Epidermal melanocyte (primary cell): ENCODE data around the gene HOXB8.

Experiments used
- DNase-seq: peaks from one replicate; pipeline ENCODE4 v3.0.0; 2011; ENCODE audit warnings: low spot score; ENCODE audit not compliant: insufficient read length

The HOXB8 gene

GRCh38 chr17:48610282-48611211 is 4.5 kb downstream of the HOXB8 start, which contains the start of gene HOXB7:
Gene HOXB7, minus strand, starts transcription at chr17:48611017. Its CDS starts 99 bp downstream, at chr17:48610918.
- no peak for DNase-seq

- no peak for DNase-seq
Measured at GRCh38 chr17:48609759-48610281, 5.3 kb downstream of the HOXB8 start.

- DNase-seq, result no peak
Measured at GRCh38 chr17:48609033-48609432, 6.1 kb downstream of the HOXB8 start.

GRCh38 chr17:48608494-48608834 is 6.6 kb downstream of the HOXB8 start:
- no peak for DNase-seq

GRCh38 chr17:48606892-48607614 is 8.0 kb downstream of the HOXB8 start:
- no peak for DNase-seq

GRCh38 chr17:48605991-48606891 is 8.9 kb downstream of the HOXB8 start:
- DNase-seq, result no peak

- DNase-seq, result no peak
Measured at GRCh38 chr17:48605409-48605919, 9.6 kb downstream of the HOXB8 start.

- no peak for DNase-seq
Measured at GRCh38 chr17:48604770-48605329, 10.2 kb downstream of the HOXB8 start, which contains the start of gene HOXB6. Gene HOXB6, minus strand, starts transcription at chr17:48604986. Its CDS starts 6,836 bp downstream, at chr17:48598150.

- no peak for DNase-seq
Measured at GRCh38 chr17:48603959-48604769, 10.9 kb downstream of the HOXB8 start.

GRCh38 chr17:48601539-48602425 is 13.3 kb downstream of the HOXB8 start:
- no peak for DNase-seq

GRCh38 chr17:48601207-48601538 is 13.9 kb downstream of the HOXB8 start:
- DNase-seq, result no peak

- no peak for DNase-seq
Measured at GRCh38 chr17:48600244-48601098, 14.6 kb downstream of the HOXB8 start.

- DNase-seq, result no peak
Measured at GRCh38 chr17:48599354-48599753, 15.7 kb downstream of the HOXB8 start.

- no peak for DNase-seq
Measured at GRCh38 chr17:48598736-48599135, 16.4 kb downstream of the HOXB8 start.

GRCh38 chr17:48597778-48598631 is 17.1 kb downstream of the HOXB8 start:
- DNase-seq, result peak; percentile 44

- DNase-seq, result no peak
Measured at GRCh38 chr17:48597528-48597777, 17.6 kb downstream of the HOXB8 start.
